ENCODE results near the gene PRKCA.

Gene PRKCA

GRCh38 chr17:66790501-66791061, 488.2 kb downstream of the PRKCA start:
- Histone ChIP-seq H3K36me3 (no peaks in the 10 kb centered on the region), H3K27me3 (peaks cover 9% of the 10 kb centered on the region)
- no peak for TF ChIP-seq CTCF (IDR thresholded peaks at IDR 0.05)

GRCh38 chr17:66791347-66791746, 488.9 kb downstream of the PRKCA start:
- no peaks in the 10 kb centered on the region for H3K9me3 ChIP-seq
- H3K4me1 ChIP-seq (ENCODE audit: control insufficient read depth in 1 of 2, insufficient read depth in 1 of 2, low read depth in 1 of 2, low read length in 1 of 2), result peaks cover 6 to 8% of the 10 kb centered on the region in 2 experiments
- no peak for TF ChIP-seq CTCF (IDR thresholded peaks at IDR 0.05)
- no peak overlapping the region for H3K27ac ChIP-seq
- peaks cover 9% of the 10 kb centered on the region for H3K27me3 ChIP-seq
- H3K4me3 ChIP-seq (ENCODE audit: low read depth in 1 of 2, low read length in 1 of 2), result no peak overlapping the region
- H3K36me3 ChIP-seq, result no peaks in the 10 kb centered on the region

More at GRCh38 chr17:66790501-66791061, 488.2 kb downstream of the PRKCA start:
- no peak overlapping the region for H3K27ac ChIP-seq
- no peak overlapping the region for H3K4me3 ChIP-seq (ENCODE audit: low read depth in 1 of 2, low read length in 1 of 2)
- H3K9me3 ChIP-seq, result no peaks in the 10 kb centered on the region
- H3K4me1 ChIP-seq (ENCODE audit: control insufficient read depth in 1 of 2, insufficient read depth in 1 of 2, low read depth in 1 of 2, low read length in 1 of 2), result peaks cover 6 to 8% of the 10 kb centered on the region in 2 experiments

- Histone ChIP-seq H3K27me3 (peaks cover 9% of the 10 kb centered on the region), H3K4me3 (ENCODE audit: low read depth in 1 of 2, low read length in 1 of 2) (no peak overlapping the region), H3K36me3 (no peaks in the 10 kb centered on the region), H3K27ac (no peak overlapping the region), H3K9me3 (no peaks in the 10 kb centered on the region), H3K4me1 (ENCODE audit: control insufficient read depth in 1 of 2, insufficient read depth in 1 of 2, low read depth in 1 of 2, low read length in 1 of 2) (peaks cover 6 to 8% of the 10 kb centered on the region in 2 experiments)
- no peak for TF ChIP-seq CTCF (IDR thresholded peaks at IDR 0.05)
These were observed 491.4 kb downstream of the PRKCA start for GRCh38 chr17:66793814-66794213.

GRCh38 chr17:66795486-66795885, 493.1 kb downstream of the PRKCA start:
- Histone ChIP-seq H3K27ac (no peak overlapping the region), H3K36me3 (no peaks in the 10 kb centered on the region), H3K4me3 (ENCODE audit: low read depth in 1 of 2, low read length in 1 of 2) (no peak overlapping the region), H3K27me3 (peaks cover 9% of the 10 kb centered on the region), H3K4me1 (ENCODE audit: control insufficient read depth in 1 of 2, insufficient read depth in 1 of 2, low read depth in 1 of 2, low read length in 1 of 2) (peaks cover 6 to 8% of the 10 kb centered on the region in 2 experiments), H3K9me3 (no peaks in the 10 kb centered on the region)
- TF ChIP-seq CTCF (IDR thresholded peaks at IDR 0.05), result no peak

GRCh38 chr17:66799849-66800537, 497.6 kb downstream of the PRKCA start:
- Histone ChIP-seq H3K36me3 (no peaks in the 10 kb centered on the region), H3K9me3 (no peaks in the 10 kb centered on the region)
- no peak for TF ChIP-seq CTCF (IDR thresholded peaks at IDR 0.05)

More at GRCh38 chr17:66799849-66800537, 497.6 kb downstream of the PRKCA start:
- H3K4me1 ChIP-seq (ENCODE audit: control insufficient read depth in 1 of 2, insufficient read depth in 1 of 2, low read depth in 1 of 2, low read length in 1 of 2), result no peaks in the 10 kb centered on the region
- no peak overlapping the region for H3K27ac ChIP-seq
- no peak overlapping the region for H3K4me3 ChIP-seq (ENCODE audit: low read depth in 1 of 2, low read length in 1 of 2)
- H3K27me3 ChIP-seq, result no peaks in the 10 kb centered on the region

Measured in neutrophil (primary cell).